ENCODE results near the gene GLT8D2.

DNA sequence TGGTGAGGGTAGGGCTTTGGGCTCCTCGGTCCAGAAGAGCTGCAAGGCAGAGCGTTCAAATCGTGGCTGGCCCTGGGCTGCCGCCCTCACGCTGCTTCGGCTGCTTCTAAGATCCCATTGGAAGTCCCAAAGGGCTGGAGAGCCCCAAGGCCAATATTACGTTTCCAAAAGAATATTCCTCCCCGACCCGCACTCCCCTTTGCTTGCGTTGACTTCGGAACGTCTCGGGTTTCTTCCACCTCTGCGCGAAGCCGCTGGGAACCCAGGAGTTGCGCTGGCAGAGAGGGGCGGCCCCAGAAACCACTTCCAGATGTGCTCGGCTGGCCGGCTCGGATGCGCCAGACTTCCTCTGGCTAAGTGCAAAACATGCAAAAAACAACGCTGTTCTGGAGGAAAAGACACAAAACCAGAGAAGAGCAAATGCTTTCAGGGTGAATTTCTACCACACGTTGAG lies at the start of gene GLT8D2:
- TF ChIP-seq, protein P1, sequence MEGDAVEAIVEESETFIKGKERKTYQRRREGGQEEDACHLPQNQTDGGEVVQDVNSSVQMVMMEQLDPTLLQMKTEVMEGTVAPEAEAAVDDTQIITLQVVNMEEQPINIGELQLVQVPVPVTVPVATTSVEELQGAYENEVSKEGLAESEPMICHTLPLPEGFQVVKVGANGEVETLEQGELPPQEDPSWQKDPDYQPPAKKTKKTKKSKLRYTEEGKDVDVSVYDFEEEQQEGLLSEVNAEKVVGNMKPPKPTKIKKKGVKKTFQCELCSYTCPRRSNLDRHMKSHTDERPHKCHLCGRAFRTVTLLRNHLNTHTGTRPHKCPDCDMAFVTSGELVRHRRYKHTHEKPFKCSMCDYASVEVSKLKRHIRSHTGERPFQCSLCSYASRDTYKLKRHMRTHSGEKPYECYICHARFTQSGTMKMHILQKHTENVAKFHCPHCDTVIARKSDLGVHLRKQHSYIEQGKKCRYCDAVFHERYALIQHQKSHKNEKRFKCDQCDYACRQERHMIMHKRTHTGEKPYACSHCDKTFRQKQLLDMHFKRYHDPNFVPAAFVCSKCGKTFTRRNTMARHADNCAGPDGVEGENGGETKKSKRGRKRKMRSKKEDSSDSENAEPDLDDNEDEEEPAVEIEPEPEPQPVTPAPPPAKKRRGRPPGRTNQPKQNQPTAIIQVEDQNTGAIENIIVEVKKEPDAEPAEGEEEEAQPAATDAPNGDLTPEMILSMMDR (IDR thresholded peaks at IDR 0.05; ENCODE audit: poor library complexity) = no peak
- no peak for TF ChIP-seq EZH2 (IDR thresholded peaks at IDR 0.05; ENCODE audit: borderline replicate concordance)
- no peak for TF ChIP-seq EZH2phosphoT487 (IDR thresholded peaks at IDR 0.05; ENCODE audit: low read depth, severe bottlenecking, unreplicated experiment)
